B cell (primary cell): Measurements from ENCODE around the gene RHOA. TPM values are rescaled to one million over a fixed set of nuclear protein-coding genes. Genes with fewer than 3 reads are reported as not detected.

Experiments used
- ATAC-seq: fragments of 200-7000 bp; cut with Tn5 transposase; one replicate; pipeline ENCODE4 v1.10.0; 2021; ENCODE audit warnings: low read depth, mild to moderate bottlenecking, moderate number of reproducible peaks, moderate library complexity
- CTCF ChIA-PET: fragments of 350-600 bp; sonication (Branson Sonifier 250); formaldehyde crosslinking; loops from one replicate; lab custom pipeline; 2021; ENCODE audit warnings: antibody characterized with exemption, inconsistent platforms; lab: Charles Lee
- POLR2A ChIA-PET: fragments of 350-600 bp; sonication (Branson Sonifier 250); formaldehyde crosslinking; loops from one replicate; lab custom pipeline; 2021; ENCODE audit warnings: antibody characterized with exemption; lab: Charles Lee
- DNase-seq: peaks from one replicate; pipeline ENCODE4 v3.0.0; 2013
- H2AFZ ChIP-seq: 2 replicates; pipeline ENCODE4 v1.6.1; 2012; ENCODE audit warnings: mild to moderate bottlenecking, low read depth, low read length; ENCODE audit not compliant: insufficient read depth, poor library complexity, severe bottlenecking
- H3K27ac ChIP-seq, 2 donors: 1 replicate in 1 of 2; 2 replicates in 1 of 2; pipeline ENCODE4 v1.5.1; 2012 to 2013; ENCODE audit warnings: low read length in 2 of 2, mild to moderate bottlenecking in 2 of 2, moderate library complexity in 1 of 2
- H3K27me3 ChIP-seq, 4 experiments: fragments of 200-600 bp in 1 of 4; sonication (generic) in 1 of 4; replicated peaks in 1 of 4; 1 replicate in 2 of 4; 2 replicates in 2 of 4; pipeline versions ENCODE4 v1.6.1 to v1.7.0; 2013 to 2016; ENCODE audit warnings: low read length in 3 of 4, mild to moderate bottlenecking in 2 of 4, mixed read lengths in 1 of 4, moderate library complexity in 1 of 4; ENCODE audit not compliant: insufficient read depth in 4 of 4, control insufficient read depth in 3 of 4; ENCODE audit errors: control extremely low read depth in 1 of 4
- H3K36me3 ChIP-seq, 2 experiments: replicated peaks in 1 of 2; 1 replicate in 1 of 2; 2 replicates in 1 of 2; pipeline versions ENCODE4 v1.6.1 to v1.7.1; 2013; ENCODE audit warnings: low read length in 1 of 2; ENCODE audit not compliant: insufficient read depth in 2 of 2, control insufficient read depth in 1 of 2; ENCODE audit errors: control extremely low read depth in 1 of 2, extremely low read depth in 1 of 2
- H3K4me1 ChIP-seq, 2 donors: fragments of 200-600 bp in 1 of 2; sonication (generic) in 1 of 2; 1 replicate in 1 of 2; 2 replicates in 1 of 2; pipeline versions ENCODE4 v1.5.1 to v1.6.1; 2013 to 2017; ENCODE audit warnings: low read length in 2 of 2; ENCODE audit not compliant: control insufficient read depth in 2 of 2, insufficient read depth in 2 of 2
- H3K4me2 ChIP-seq: replicated peaks from 2 replicates; pipeline ENCODE3; 2012; ENCODE audit warnings: mild to moderate bottlenecking, low read depth, low read length; ENCODE audit not compliant: poor library complexity, severe bottlenecking
- H3K4me3 ChIP-seq, 5 experiments: fragments of 200-600 bp in 1 of 5; sonication (generic) in 1 of 5; 1 replicate in 3 of 5; 2 replicates in 2 of 5; pipeline versions ENCODE4 v1.5.1 to v1.7.0; 2011 to 2016; ENCODE audit warnings: low read length in 4 of 5, mild to moderate bottlenecking in 4 of 5, low read depth in 2 of 5, control low read depth in 1 of 5, moderate library complexity in 1 of 5; ENCODE audit not compliant: insufficient read depth in 1 of 5; ENCODE audit errors: control extremely low read depth in 1 of 5, extremely low read depth in 1 of 5
- H3K79me2 ChIP-seq: fragments of 200-600 bp; sonication (generic); one replicate; pipeline ENCODE4 v1.6.0; 2016; ENCODE audit warnings: low read length; ENCODE audit not compliant: control insufficient read depth, insufficient read depth
- H3K9ac ChIP-seq: fragments of 200-600 bp; sonication (generic); 2 replicates; pipeline ENCODE4 v1.6.1; 2017; ENCODE audit warnings: mild to moderate bottlenecking, low read length, moderate library complexity
- H3K9me3 ChIP-seq, 3 donors: one replicate each; pipeline versions ENCODE4 v1.6.1 to v1.7.1; 2013; ENCODE audit warnings: low read length in 2 of 3; ENCODE audit not compliant: control insufficient read depth in 2 of 3, insufficient read depth in 1 of 3; ENCODE audit errors: control extremely low read depth in 1 of 3
- H4K20me1 ChIP-seq: 2 replicates; pipeline ENCODE4 v1.6.0; 2012; ENCODE audit warnings: mild to moderate bottlenecking, low read length; ENCODE audit not compliant: insufficient read depth, control insufficient read depth, poor library complexity, severe bottlenecking
- H3K27ac Mint-ChIP-seq: one replicate; pipeline ENCODE4 v1.8.0; 2021; ENCODE audit warnings: mixed read lengths
- H3K27me3 Mint-ChIP-seq: one replicate; pipeline ENCODE4 v1.8.0; 2021; ENCODE audit warnings: mixed read lengths
- H3K4me1 Mint-ChIP-seq: one replicate; pipeline ENCODE4 v1.8.0; 2021; ENCODE audit warnings: mixed read lengths
- H3K4me3 Mint-ChIP-seq: one replicate; pipeline ENCODE4 v1.8.0; 2021; ENCODE audit warnings: mixed read lengths
- H3K9me3 Mint-ChIP-seq: one replicate; pipeline ENCODE4 v1.8.0; 2022; ENCODE audit warnings: mixed read lengths; ENCODE audit not compliant: insufficient read depth
- CTCF ChIP-seq: fragments of 200-600 bp; IDR thresholded peaks from one replicate; pipeline ENCODE4 v1.8.0; 2022; ENCODE audit warnings: antibody characterized with exemption, mild to moderate bottlenecking
- EZH2 ChIP-seq: IDR thresholded peaks from 2 replicates; pipeline ENCODE4 v1.6.1; 2012; ENCODE audit warnings: borderline replicate concordance, low read depth, mild to moderate bottlenecking, moderate library complexity, low read length; ENCODE audit not compliant: insufficient read depth, poor library complexity, severe bottlenecking
- WGBS: methylation state at CpG from one replicate; pipeline ENCODE4 v1.1.5; 2013; ENCODE audit warnings: missing lambda C conversion rate; ENCODE audit not compliant: insufficient coverage; 5-methylcytosine and 5-hydroxymethylcytosine counted together
- intact Hi-C: fragments of 100-400 bp; cut with micrococcal nuclease; formaldehyde crosslinking; loops from one replicate; pipeline ENCODE4 v1.10.0; 2022
- polyA plus RNA-seq: library from polyadenylated mRNA; depleted of rRNA; stranded (reverse); fragments of >200 nt; gene quantifications from 2 replicates; pipeline ENCODE4 v1.2.3, GENCODE V29; 2012
- total RNA-seq, 2 donors: library from RNA; stranded (reverse); fragments of 120-200 nt in 1 of 2; gene quantifications; 1 replicate in 1 of 2; 2 replicates in 1 of 2; pipeline versions ENCODE4 v1.2.3 to v1.2.4, GENCODE V29; 2013 to 2022

RHOA gene
- total and polyA plus RNA-seq, 2 donors (not counting 1 experiment from before 2014, with no cell fraction given): 244 to 298 TPM

DNA sequence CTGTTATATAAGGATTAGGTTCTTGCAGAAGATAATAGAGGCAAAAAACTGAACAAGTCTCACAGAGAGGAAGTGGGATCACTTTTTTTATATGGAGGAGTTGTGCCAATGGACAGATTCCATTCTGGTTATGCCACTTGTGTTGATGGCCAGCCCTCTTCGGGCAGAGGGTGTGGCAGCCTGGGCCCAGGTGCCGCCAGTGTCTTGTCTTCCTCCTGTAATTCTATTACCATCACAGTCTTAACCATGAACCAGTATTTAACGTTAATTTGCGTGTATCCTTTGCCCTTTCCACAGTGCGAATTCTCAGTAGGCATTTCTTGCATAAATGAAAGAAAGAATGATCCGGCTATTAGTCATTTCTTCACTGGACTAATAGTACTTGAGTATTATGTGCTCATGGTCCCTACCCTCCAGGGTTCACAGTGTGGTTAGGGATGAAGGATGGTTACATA, 65.0 kb downstream of the RHOA start:
- ATAC-seq (no peak), DNase-seq (no peak)
- Histone ChIP-seq H3K9ac (no peak overlapping the region), H3K36me3 (no peaks in the 10 kb centered on the region), H3K4me3 (no peak overlapping the region), H3K27ac (peak overlapping the region; percentile 87 to 93), H2AFZ (no peak overlapping the region), H3K4me2 (peak overlapping the region; percentile 35), H3K4me1 (peaks cover 60 to 67% of the 10 kb centered on the region in 2 donors), H3K9me3 (no peaks in the 10 kb centered on the region), H3K27me3 (no peaks in the 10 kb centered on the region), H3K79me2 (peaks cover 21% of the 10 kb centered on the region), H4K20me1 (no peaks in the 10 kb centered on the region)
- Mint-ChIP-seq H3K4me3 (peak overlapping the region; percentile 4), H3K4me1 (peaks cover 52% of the 10 kb centered on the region), H3K27ac (peak overlapping the region; percentile 99), H3K9me3 (no peaks in the 10 kb centered on the region), H3K27me3 (no peaks in the 10 kb centered on the region)
- WGBS: no CpG with 5 or more reads among the region's 6 CpGs
- POLR2A ChIA-PET: no interaction called here
- intact Hi-C loops: loop anchor here (10.0 kb wide), 1 partner anchor 888 kb away; the partner anchor contains the start of gene GNAI2
- CTCF ChIA-PET: interaction anchor here (3.6 kb wide), 1 partner anchor 102 kb away, joined by 14 read pairs; no protein-coding TSS in a partner anchor
- TF ChIP-seq EZH2: no peak
- TF ChIP-seq CTCF: no peak

GRCh38 chr3:49343163-49343562, 68.6 kb downstream of the RHOA start:
- no peaks in the 10 kb centered on the region for H3K9me3 Mint-ChIP-seq
- DNase-seq (peak; percentile 52), ATAC-seq (no peak)
- Histone ChIP-seq H3K27me3 (no peaks in the 10 kb centered on the region), H3K4me2 (peak overlapping the region; percentile 54), H3K9me3 (no peaks in the 10 kb centered on the region), H2AFZ (no peak overlapping the region), H4K20me1 (no peaks in the 10 kb centered on the region), H3K4me3 (peak overlapping the region in 1 of 5 experiments; percentile 29), H3K4me1 (peaks cover 80 to 90% of the 10 kb centered on the region in 2 donors), H3K27ac (peak overlapping the region; percentile 32 to 96), H3K9ac (no peak overlapping the region), H3K79me2 (peaks cover 35% of the 10 kb centered on the region), H3K36me3 (peaks cover 0 to under 1% of the 10 kb centered on the region in 2 experiments)
- peak overlapping the region; percentile 89 for H3K27ac Mint-ChIP-seq
- no peaks in the 10 kb centered on the region for H3K27me3 Mint-ChIP-seq
- CTCF ChIA-PET: interaction anchor here (1.7 to 3.6 kb wide), 2 partner anchors 106 kb away, joined by 11 to 14 read pairs; no protein-coding TSS in a partner anchor
- TF ChIP-seq CTCF (no peak), EZH2 (no peak)
- H3K4me3 Mint-ChIP-seq: peak overlapping the region; percentile 23
- 88% methylated on average over 1 of the region's 3 CpGs for WGBS
- intact Hi-C loops: loop anchor here (5.0 to 10.0 kb wide), 3 partner anchors 171 to 892 kb away; partner anchors contain the start of genes GNAI2, IMPDH2 and KLHDC8B
- POLR2A ChIA-PET: interaction anchor here (0.6 to 2.6 kb wide), 7 partner anchors 15 to 126 kb away, joined by 3 to 16 read pairs (median 5); partner anchors contain the start of genes GPX1, RHOA and TCTA
- H3K4me1 Mint-ChIP-seq: peaks cover 68% of the 10 kb centered on the region
